Measurements from ENCODE around the gene AREL1. TPM values are rescaled to one million over a fixed set of nuclear protein-coding genes. Genes with fewer than 3 reads are reported as not detected.
A peak's percentile ranks its signal among the peaks of the same experiment; 100 is the strongest.

AREL1 gene
- total RNA-seq, 6 experiments from 2014 or later = 36.7 to 42.3 (median 40.6) TPM

DNA sequence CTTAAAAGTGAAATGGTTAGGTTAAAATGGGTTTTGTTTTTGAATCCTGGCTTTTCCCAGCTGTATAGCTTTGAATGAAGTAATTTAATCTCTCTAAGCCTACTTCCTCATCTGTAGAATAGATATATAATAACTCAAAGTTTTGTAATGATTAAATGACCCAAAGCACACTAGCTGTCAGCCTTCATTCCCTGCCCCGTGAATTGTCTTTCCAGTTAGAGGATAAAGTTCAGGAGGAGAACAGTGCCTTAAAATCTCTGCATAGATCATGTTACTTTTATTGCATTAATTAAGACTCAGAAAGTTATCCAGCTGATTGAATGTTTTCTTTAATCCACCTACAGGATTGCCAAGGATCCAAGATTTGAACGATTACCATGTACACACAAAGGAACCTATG is 19.5 kb upstream of the AREL1 start:
- H3K36me3 Mint-ChIP-seq (ENCODE audit: low read depth) = peaks cover 20% of the 10 kb centered on the region
- H3K4me3 Mint-ChIP-seq = no peak overlapping the region
- H3K4me1 Mint-ChIP-seq (ENCODE audit: low read depth) = peaks cover 6% of the 10 kb centered on the region
- H3K27me3 Mint-ChIP-seq (ENCODE audit: insufficient read depth) = no peaks in the 10 kb centered on the region
- H3K27ac Mint-ChIP-seq = no peak overlapping the region
- TF ChIP-seq, protein P1, sequence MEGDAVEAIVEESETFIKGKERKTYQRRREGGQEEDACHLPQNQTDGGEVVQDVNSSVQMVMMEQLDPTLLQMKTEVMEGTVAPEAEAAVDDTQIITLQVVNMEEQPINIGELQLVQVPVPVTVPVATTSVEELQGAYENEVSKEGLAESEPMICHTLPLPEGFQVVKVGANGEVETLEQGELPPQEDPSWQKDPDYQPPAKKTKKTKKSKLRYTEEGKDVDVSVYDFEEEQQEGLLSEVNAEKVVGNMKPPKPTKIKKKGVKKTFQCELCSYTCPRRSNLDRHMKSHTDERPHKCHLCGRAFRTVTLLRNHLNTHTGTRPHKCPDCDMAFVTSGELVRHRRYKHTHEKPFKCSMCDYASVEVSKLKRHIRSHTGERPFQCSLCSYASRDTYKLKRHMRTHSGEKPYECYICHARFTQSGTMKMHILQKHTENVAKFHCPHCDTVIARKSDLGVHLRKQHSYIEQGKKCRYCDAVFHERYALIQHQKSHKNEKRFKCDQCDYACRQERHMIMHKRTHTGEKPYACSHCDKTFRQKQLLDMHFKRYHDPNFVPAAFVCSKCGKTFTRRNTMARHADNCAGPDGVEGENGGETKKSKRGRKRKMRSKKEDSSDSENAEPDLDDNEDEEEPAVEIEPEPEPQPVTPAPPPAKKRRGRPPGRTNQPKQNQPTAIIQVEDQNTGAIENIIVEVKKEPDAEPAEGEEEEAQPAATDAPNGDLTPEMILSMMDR (IDR thresholded peaks at IDR 0.05) = no peak
- no peaks in the 10 kb centered on the region for H3K9me3 Mint-ChIP-seq
- no peak for DNase-seq

DNA sequence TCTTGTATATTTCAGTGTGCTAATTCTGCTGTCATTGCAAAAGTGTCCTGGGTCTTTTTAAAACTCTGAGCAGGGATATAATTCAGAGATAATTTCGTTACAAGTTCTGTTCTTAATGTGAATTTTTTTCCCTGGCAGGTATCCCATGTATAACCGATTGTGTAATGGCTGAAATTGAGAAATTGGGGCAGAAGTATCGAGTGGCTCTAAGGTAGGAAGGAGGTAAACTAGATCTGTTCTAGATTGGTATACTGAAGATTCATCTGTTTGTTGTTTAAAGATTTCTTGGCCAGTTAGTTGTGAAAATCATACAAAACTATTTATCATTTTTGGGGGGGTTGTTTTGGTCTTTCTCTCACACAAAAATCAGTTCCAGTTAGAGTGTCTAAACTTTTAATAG is 10.3 kb upstream of the AREL1 start:
- TF ChIP-seq, protein P1 (IDR thresholded peaks at IDR 0.05) = no peak
- no peak for DNase-seq
- Mint-ChIP-seq H3K9me3 (no peaks in the 10 kb centered on the region), H3K36me3 (ENCODE audit: low read depth) (peaks cover 28% of the 10 kb centered on the region), H3K4me3 (no peak overlapping the region), H3K27me3 (ENCODE audit: insufficient read depth) (no peaks in the 10 kb centered on the region), H3K4me1 (ENCODE audit: low read depth) (peaks cover 8% of the 10 kb centered on the region), H3K27ac (no peak overlapping the region)

DNA sequence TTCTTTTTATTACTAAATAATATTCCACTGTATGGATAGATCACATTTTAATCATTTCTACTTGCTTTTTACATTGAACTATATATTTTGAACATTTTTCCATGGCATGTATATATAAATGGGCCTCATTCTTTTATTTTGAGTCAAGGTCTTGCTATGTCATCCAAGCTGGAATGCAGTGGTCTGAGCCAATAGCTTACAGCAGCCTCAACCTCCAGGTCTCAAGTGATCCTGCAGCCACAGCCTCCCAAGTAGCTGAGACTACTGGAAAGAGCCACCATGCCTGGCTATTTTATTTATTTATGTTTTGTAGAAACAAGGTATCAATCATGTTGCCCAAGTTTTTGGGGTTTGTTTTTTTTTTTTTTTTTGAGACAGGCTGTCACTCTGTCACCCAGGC is 7.6 kb upstream of the AREL1 start:
- peak; percentile 36 for DNase-seq
- no peaks in the 10 kb centered on the region for H3K9me3 Mint-ChIP-seq
- H3K4me1 Mint-ChIP-seq (ENCODE audit: low read depth) = peaks cover 8% of the 10 kb centered on the region
- no peaks in the 10 kb centered on the region for H3K27me3 Mint-ChIP-seq (ENCODE audit: insufficient read depth)
- no peak overlapping the region for H3K4me3 Mint-ChIP-seq
- peaks cover 25% of the 10 kb centered on the region for H3K36me3 Mint-ChIP-seq (ENCODE audit: low read depth)
- TF ChIP-seq, protein P1 (IDR thresholded peaks at IDR 0.05) = no peak
- peak overlapping the region; percentile 1; the same call in 1 of the 2 replicates for H3K27ac Mint-ChIP-seq

DNA sequence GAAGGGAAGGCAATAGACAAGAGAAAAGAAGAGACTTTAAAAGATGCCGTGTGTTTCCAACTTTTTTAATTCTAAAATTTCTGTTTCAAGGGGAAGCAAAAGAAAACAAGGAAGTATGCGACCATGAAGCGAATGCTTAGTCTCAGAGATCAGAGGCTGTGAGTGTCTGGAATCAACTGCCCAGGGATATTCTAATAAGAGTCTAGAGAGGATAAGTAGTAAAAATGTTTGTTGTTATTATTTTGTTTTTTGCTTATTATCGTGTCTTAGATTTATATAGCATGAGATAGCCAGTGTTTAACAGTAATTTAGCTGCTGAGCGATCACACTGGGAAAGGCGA is 485 bp upstream of the AREL1 start:
- Mint-ChIP-seq H3K27ac (peak overlapping the region; percentile 97), H3K9me3 (no peaks in the 10 kb centered on the region), H3K4me1 (ENCODE audit: low read depth) (peaks cover 49% of the 10 kb centered on the region), H3K27me3 (ENCODE audit: insufficient read depth) (no peaks in the 10 kb centered on the region; the same call in 1 of the 2 replicates), H3K4me3 (peak overlapping the region; percentile 99), H3K36me3 (ENCODE audit: low read depth) (peaks cover 28% of the 10 kb centered on the region)
- TF ChIP-seq, protein P1 (IDR thresholded peaks at IDR 0.05) = no peak
- no peak for DNase-seq

DNA sequence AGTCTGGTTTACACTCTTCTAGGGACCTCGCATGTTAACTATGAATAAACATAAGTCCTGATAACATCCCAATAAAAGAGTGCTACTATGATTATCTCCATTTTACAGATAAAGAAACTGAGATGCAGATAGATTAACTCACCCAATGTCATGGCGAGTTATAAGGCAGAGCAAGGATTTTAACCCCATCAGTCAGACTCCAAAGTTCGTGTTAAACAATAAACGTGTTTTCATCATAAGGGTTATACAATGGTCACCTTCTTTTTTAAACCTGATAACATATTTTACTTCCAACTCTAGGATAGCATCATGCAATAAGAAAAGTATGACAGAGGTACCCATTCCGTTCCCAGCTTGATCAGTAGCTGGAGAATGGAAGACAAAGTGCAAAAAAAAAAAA is 1.2 kb downstream of the AREL1 start:
- peaks cover 26% of the 10 kb centered on the region for H3K36me3 Mint-ChIP-seq (ENCODE audit: low read depth)
- H3K4me3 Mint-ChIP-seq = peak overlapping the region; percentile 99
- no peaks in the 10 kb centered on the region; the same call in 1 of the 2 replicates for H3K27me3 Mint-ChIP-seq (ENCODE audit: insufficient read depth)
- H3K9me3 Mint-ChIP-seq = no peaks in the 10 kb centered on the region
- H3K27ac Mint-ChIP-seq = no peak overlapping the region
- peaks cover 49% of the 10 kb centered on the region for H3K4me1 Mint-ChIP-seq (ENCODE audit: low read depth)
- TF ChIP-seq, protein P1 (IDR thresholded peaks at IDR 0.05) = no peak
- no peak for DNase-seq

DNA sequence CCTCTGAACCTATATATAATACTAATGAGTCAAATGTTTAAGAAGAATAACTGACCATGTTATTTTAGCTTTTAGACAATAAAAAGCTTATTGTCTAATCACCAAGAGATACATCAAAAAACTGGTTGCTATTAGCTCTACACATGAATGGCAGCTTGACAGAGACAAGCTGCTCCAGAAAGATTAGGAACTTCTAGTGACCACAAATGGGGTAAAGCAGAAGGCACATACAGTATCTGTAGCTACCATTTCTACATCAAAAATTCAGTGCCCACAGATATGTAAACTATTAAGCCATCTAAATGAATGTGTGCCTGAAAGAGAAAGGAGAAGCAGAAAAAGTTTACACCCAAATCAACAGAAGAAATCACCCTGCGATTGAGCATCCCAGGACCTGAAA is 2.4 kb downstream of the AREL1 start:
- Mint-ChIP-seq H3K36me3 (ENCODE audit: low read depth) (peaks cover 16% of the 10 kb centered on the region), H3K9me3 (no peaks in the 10 kb centered on the region), H3K4me3 (peak overlapping the region; percentile 35), H3K27me3 (ENCODE audit: insufficient read depth) (no peaks in the 10 kb centered on the region; the same call in 1 of the 2 replicates), H3K4me1 (ENCODE audit: low read depth) (peaks cover 56% of the 10 kb centered on the region), H3K27ac (0 out of 2 replicates have a peak overlapping the region, but pooled peaks have one; percentile 43)
- TF ChIP-seq, protein P1 (IDR thresholded peaks at IDR 0.05) = no peak
- no peak for DNase-seq

Measured in HFFc6 (cell line).